ENCODE data around the gene GTF2H1. TPM values are rescaled to one million over a fixed set of nuclear protein-coding genes. Genes with fewer than 3 reads are reported as not detected.

The GTF2H1 gene
- total and polyA plus RNA-seq, 9 of the 15 experiments (the other 6 are each of a cell fraction or from before 2014, with no cell fraction given) = 56.9 to 126 (median 92.1) TPM

- no peak for TF ChIP-seq NR3C1 (CRISPR knock-in tag; IDR thresholded peaks at IDR 0.05)
- TF ChIP-seq NR2F6 (CRISPR knock-in tag; IDR thresholded peaks at IDR 0.05) = no peak
- no peak for TF ChIP-seq ZNF133 (CRISPR knock-in tag; IDR thresholded peaks at IDR 0.05)
- no peak for TF ChIP-seq NRF1 (conservative IDR thresholded peaks at IDR 0.05 in 1 of 2, IDR thresholded peaks at IDR 0.05 in 1 of 2)
- no peak for TF ChIP-seq EP300 (IDR thresholded peaks at IDR 0.05; ENCODE audit: low read length)
- no peak for TF ChIP-seq ZSCAN32 (CRISPR knock-in tag; IDR thresholded peaks at IDR 0.05)
- TF ChIP-seq KLF1 (tag; IDR thresholded peaks at IDR 0.05) = no peak
- TF ChIP-seq SMAD3 (CRISPR knock-in tag; conservative IDR thresholded peaks at IDR 0.05) = no peak
Measured at GRCh38 chr11:18307461-18308139, 14.8 kb upstream of the GTF2H1 start (continued).

- ChIA-PET POLR2A (interaction anchor here (1.2 kb wide), 1 partner anchor 8 kb away, joined by 4 read pairs; no protein-coding TSS in a partner anchor), CTCF (ENCODE audit: low intra/inter-chr PET ratio) (no interaction called here)
- Histone ChIP-seq H3K79me2 (ENCODE audit: control insufficient read depth, insufficient read depth, low read length) (peaks cover 9% of the 10 kb centered on the region; the same call in 2 of the 3 replicates), H3K4me1 (replicated peaks in 1 of 2; ENCODE audit: control insufficient read depth in 2 of 2, insufficient read depth in 2 of 2, low read length in 2 of 2) (no peaks in the 10 kb centered on the region; a peak in 1 of 5 replicates), H3K9ac (ENCODE audit: insufficient read depth in 1 of 2, low read depth in 2 of 2, low read length in 2 of 2) (no peak overlapping the region), H3K4me2 (ENCODE audit: insufficient read depth, low read length) (no peak overlapping the region), H3K27me3 (ENCODE audit: control insufficient read depth in 2 of 2, insufficient read depth in 2 of 2, low read length in 2 of 2) (no peaks in the 10 kb centered on the region), H3K36me3 (ENCODE audit: control insufficient read depth, insufficient read depth, low read length) (peaks cover 82% of the 10 kb centered on the region), H3K9me1 (ENCODE audit: control insufficient read depth, insufficient read depth, low read length) (no peaks in the 10 kb centered on the region), H2AFZ (ENCODE audit: low read depth, low read length) (no peak overlapping the region), H4K20me1 (replicated peaks; ENCODE audit: control insufficient read depth, insufficient read depth, low read length) (no peaks in the 10 kb centered on the region), H3K27ac (ENCODE audit: extremely low read depth, low read depth, low read length) (no peak overlapping the region; the same call in 2 of the 3 replicates), H3K4me3 (no peak overlapping the region), H3K9me3 (replicated peaks; ENCODE audit: control insufficient read depth, insufficient read depth, low read depth, low read length) (no peaks in the 10 kb centered on the region)
- WGBS (ENCODE audit: insufficient coverage, low coverage, missing lambda C conversion rate) = 94% methylated on average over 2 of the region's 2 CpGs
- FAIRE-seq (no peak), DNase-seq (ENCODE audit: extremely low read depth in 1 of 4, low spot score in 3 of 4) (no peak), ATAC-seq (no peak)
- intact Hi-C loops (cut with micrococcal nuclease) (no loop called here), in situ Hi-C loops (cut with MboI) (no loop called here)
- BruUV-seq (replicated peaks) = no TSS peak
- TF ChIP-seq GATA2 (CRISPR knock-in tag; IDR thresholded peaks at IDR 0.05) (no peak), ZNF212 (CRISPR knock-in tag; IDR thresholded peaks at IDR 0.05) (no peak), ZNF436 (CRISPR knock-in tag; IDR thresholded peaks at IDR 0.05) (no peak), KAT7 (CRISPR knock-in tag; IDR thresholded peaks at IDR 0.05; ENCODE audit: borderline replicate concordance) (no peak), CEBPB (tag; IDR thresholded peaks at IDR 0.05) (no peak), SFPQ (IDR thresholded peaks at IDR 0.05; ENCODE audit: low read depth, low read length) (no peak), CXXC5 (CRISPR knock-in tag; IDR thresholded peaks at IDR 0.05) (no peak), HMGXB4 (CRISPR knock-in tag; IDR thresholded peaks at IDR 0.05) (no peak)
Measured at GRCh38 chr11:18308242-18308641, 14.1 kb upstream of the GTF2H1 start.

All from K562 (cell line).